ENCODE measurements around the gene CARNS1. TPM values are rescaled to one million over a fixed set of nuclear protein-coding genes. Genes with fewer than 3 reads are reported as not detected.

CARNS1 gene
- total RNA-seq, 1 donor from 2014 or later: 0.23 TPM

DNA sequence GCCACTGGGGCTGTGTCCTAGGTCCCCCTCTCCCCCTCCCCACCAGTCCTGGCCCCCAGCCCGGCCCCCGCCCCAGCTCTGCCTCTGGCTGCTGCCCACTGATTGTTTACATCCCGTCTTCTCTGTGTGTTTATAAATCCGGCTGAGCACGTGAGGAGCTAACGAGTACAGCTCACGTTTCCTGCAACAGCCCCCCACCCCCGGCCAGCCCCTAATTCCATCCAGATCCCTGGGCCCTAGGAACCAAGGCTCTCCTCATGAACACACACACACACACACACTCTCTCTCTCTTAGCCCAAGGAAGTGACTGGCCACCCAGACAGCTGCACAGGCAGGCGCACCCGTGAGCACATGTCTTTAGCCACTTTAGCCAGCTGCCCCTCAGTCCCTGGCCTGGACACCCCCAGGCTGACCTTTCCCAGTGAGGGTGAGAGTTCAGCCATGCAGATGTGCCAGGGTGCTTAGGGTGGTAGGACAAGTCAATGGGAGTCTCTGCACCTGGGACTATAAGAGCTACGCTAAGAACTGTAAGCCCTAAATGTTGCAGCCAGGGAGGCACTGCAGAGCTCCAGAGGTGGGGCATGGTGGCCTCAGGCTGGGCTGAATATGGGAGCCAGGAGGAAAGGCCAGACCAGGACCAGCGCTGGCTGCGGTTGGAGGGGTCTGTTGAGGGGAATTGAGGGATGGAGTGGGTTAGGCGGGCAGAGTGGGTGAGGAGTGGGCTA lies 45.0 kb upstream of the CARNS1 start:
- H3K27ac ChIP-seq (ENCODE audit: low read depth, low read length): peak overlapping the region; percentile 67
- TF ChIP-seq, protein P1, sequence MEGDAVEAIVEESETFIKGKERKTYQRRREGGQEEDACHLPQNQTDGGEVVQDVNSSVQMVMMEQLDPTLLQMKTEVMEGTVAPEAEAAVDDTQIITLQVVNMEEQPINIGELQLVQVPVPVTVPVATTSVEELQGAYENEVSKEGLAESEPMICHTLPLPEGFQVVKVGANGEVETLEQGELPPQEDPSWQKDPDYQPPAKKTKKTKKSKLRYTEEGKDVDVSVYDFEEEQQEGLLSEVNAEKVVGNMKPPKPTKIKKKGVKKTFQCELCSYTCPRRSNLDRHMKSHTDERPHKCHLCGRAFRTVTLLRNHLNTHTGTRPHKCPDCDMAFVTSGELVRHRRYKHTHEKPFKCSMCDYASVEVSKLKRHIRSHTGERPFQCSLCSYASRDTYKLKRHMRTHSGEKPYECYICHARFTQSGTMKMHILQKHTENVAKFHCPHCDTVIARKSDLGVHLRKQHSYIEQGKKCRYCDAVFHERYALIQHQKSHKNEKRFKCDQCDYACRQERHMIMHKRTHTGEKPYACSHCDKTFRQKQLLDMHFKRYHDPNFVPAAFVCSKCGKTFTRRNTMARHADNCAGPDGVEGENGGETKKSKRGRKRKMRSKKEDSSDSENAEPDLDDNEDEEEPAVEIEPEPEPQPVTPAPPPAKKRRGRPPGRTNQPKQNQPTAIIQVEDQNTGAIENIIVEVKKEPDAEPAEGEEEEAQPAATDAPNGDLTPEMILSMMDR (IDR thresholded peaks at IDR 0.05; ENCODE audit: insufficient read depth, low read depth, low read length): no peak
- no peak for TF ChIP-seq EZH2 (IDR thresholded peaks at IDR 0.05; ENCODE audit: insufficient read depth, low read length)
- H3K36me3 Mint-ChIP-seq (ENCODE audit: low read depth, unreplicated experiment): peaks cover 8% of the 10 kb centered on the region
- no peaks in the 10 kb centered on the region for H3K9me3 Mint-ChIP-seq (ENCODE audit: unreplicated experiment)
- no peak overlapping the region for H2AFZ ChIP-seq (ENCODE audit: low read depth, low read length)
- H3K9ac ChIP-seq (ENCODE audit: low read length): peak overlapping the region; percentile 75
- FAIRE-seq (no peak), DNase-seq (ENCODE audit: low read depth) (no peak)
- no peaks in the 10 kb centered on the region for H3K27me3 ChIP-seq (ENCODE audit: insufficient read depth, low read length)
- H3K4me1 ChIP-seq (ENCODE audit: insufficient read depth, low read length): peaks cover 74% of the 10 kb centered on the region
- H3K36me3 ChIP-seq (ENCODE audit: insufficient read depth, low read length): peaks cover 6% of the 10 kb centered on the region
- H3K27ac Mint-ChIP-seq (ENCODE audit: unreplicated experiment): peak overlapping the region; percentile 86
- no peaks in the 10 kb centered on the region for H3K9me3 ChIP-seq (ENCODE audit: insufficient read depth, low read depth, low read length)
- H3K4me2 ChIP-seq (ENCODE audit: low read length): peak overlapping the region; percentile 93
- peaks cover 68% of the 10 kb centered on the region for H4K20me1 ChIP-seq (ENCODE audit: insufficient read depth, low read length)
- peak overlapping the region; percentile 89 for H3K4me3 Mint-ChIP-seq (ENCODE audit: unreplicated experiment)
- H3K4me3 ChIP-seq (ENCODE audit: insufficient read depth, low read depth, low read length): peak overlapping the region; percentile 59
- H3K27me3 Mint-ChIP-seq (ENCODE audit: low read depth, unreplicated experiment): no peaks in the 10 kb centered on the region
- peaks cover 53% of the 10 kb centered on the region for H3K4me1 Mint-ChIP-seq (ENCODE audit: low read depth, unreplicated experiment)
- H3K79me2 ChIP-seq (ENCODE audit: insufficient read depth, low read length): peaks cover 74% of the 10 kb centered on the region

DNA sequence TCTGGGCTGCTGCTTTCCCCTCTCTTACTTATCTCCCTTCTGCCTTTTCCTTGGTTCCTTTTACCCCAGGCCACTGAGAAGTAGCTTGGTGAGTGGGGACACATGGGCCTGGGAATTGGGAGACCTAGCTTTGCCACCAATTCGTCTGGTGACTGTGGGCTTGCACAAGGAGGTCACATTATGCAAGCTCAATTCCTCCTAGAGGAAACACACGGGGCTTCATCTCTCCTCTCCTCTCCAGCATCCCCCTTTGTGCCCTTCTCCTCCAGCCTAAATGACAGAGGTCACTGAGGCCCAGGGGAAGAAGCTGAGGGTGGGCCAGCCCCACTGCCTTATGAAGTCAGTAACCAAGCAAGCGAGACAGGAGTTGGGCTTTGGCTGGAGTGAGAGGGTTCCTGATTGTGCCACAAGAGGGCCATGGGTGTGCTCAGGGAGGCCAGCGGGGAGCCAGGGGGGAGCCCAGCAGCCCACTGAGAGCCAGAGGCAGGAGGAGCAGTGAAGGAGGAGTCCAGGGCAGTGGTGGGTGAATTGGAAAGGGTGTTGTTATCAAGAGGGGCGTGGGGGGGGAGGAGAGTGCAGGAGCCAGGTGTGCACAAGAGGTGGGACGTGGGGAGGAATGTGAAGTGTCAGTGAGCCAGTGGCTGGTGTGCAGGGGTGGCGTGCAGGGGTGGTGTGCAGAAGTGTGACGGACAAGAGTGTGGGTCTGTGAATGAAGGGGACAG lies 44.1 kb upstream of the CARNS1 start:
- no peak overlapping the region for H2AFZ ChIP-seq (ENCODE audit: low read depth, low read length)
- TF ChIP-seq, protein P1 (IDR thresholded peaks at IDR 0.05; ENCODE audit: insufficient read depth, low read depth, low read length): peak; percentile 37
- TF ChIP-seq EZH2 (IDR thresholded peaks at IDR 0.05; ENCODE audit: insufficient read depth, low read length): no peak
- peak overlapping the region; percentile 89 for H3K4me3 Mint-ChIP-seq (ENCODE audit: unreplicated experiment)
- peak overlapping the region; percentile 93 for H3K4me2 ChIP-seq (ENCODE audit: low read length)
- H3K27me3 Mint-ChIP-seq (ENCODE audit: low read depth, unreplicated experiment): no peaks in the 10 kb centered on the region
- H3K4me1 ChIP-seq (ENCODE audit: insufficient read depth, low read length): peaks cover 74% of the 10 kb centered on the region
- H4K20me1 ChIP-seq (ENCODE audit: insufficient read depth, low read length): peaks cover 59% of the 10 kb centered on the region
- peak overlapping the region; percentile 89 for H3K27ac Mint-ChIP-seq (ENCODE audit: unreplicated experiment)
- FAIRE-seq (no peak), DNase-seq (ENCODE audit: low read depth) (no peak)
- peaks cover 66% of the 10 kb centered on the region for H3K79me2 ChIP-seq (ENCODE audit: insufficient read depth, low read length)
- no peaks in the 10 kb centered on the region for H3K9me3 Mint-ChIP-seq (ENCODE audit: unreplicated experiment)
- H3K36me3 Mint-ChIP-seq (ENCODE audit: low read depth, unreplicated experiment): no peaks in the 10 kb centered on the region
- peaks cover under 1% of the 10 kb centered on the region for H3K36me3 ChIP-seq (ENCODE audit: insufficient read depth, low read length)
- peak overlapping the region; percentile 59 for H3K4me3 ChIP-seq (ENCODE audit: insufficient read depth, low read depth, low read length)
- H3K27ac ChIP-seq (ENCODE audit: low read depth, low read length): no peak overlapping the region
- peaks cover 48% of the 10 kb centered on the region for H3K4me1 Mint-ChIP-seq (ENCODE audit: low read depth, unreplicated experiment)
- H3K9ac ChIP-seq (ENCODE audit: low read length): peak overlapping the region; percentile 75
- H3K27me3 ChIP-seq (ENCODE audit: insufficient read depth, low read length): no peaks in the 10 kb centered on the region
- H3K9me3 ChIP-seq (ENCODE audit: insufficient read depth, low read depth, low read length): no peaks in the 10 kb centered on the region

All from astrocyte (in vitro differentiated cells and primary cell).